HL-60 (cell line): ENCODE results near the gene IGFBP6.

Experiments used
- CTCF ChIP-seq: IDR thresholded peaks from one replicate; pipeline ENCODE4 v1.5.1; 2011; ENCODE audit warnings: low read length, control low read depth, inconsistent platforms; ENCODE audit not compliant: insufficient read depth
- REST ChIP-seq: IDR thresholded peaks from 2 replicates; pipeline ENCODE4 v1.6.1; 2012; ENCODE audit warnings: low read depth; ENCODE audit not compliant: insufficient replicate concordance

GRCh38 chr12:53113951-53114350 lies 16.5 kb downstream of the IGFBP6 start:
- TF ChIP-seq REST (no peak), CTCF (no peak)
